Neural cell (in vitro differentiated cells): ENCODE measurements around the gene MAP2K6.

Source experiments
- EP300 ChIP-seq: fragments of 450-650 bp; conservative IDR thresholded peaks from 2 replicates; pipeline ENCODE4 v1.6.1; 2014; ENCODE audit warnings: antibody characterized with exemption, mild to moderate bottlenecking, moderate library complexity; ENCODE audit not compliant: poor library complexity, severe bottlenecking
- EZH2 ChIP-seq: fragments of 200-600, 300-800 bp; shearing (Covaris generic), sonication (generic); IDR thresholded peaks from 2 replicates; pipeline ENCODE4 v1.6.1; 2014; ENCODE audit warnings: antibody characterized with exemption, low read length, borderline replicate concordance, mild to moderate bottlenecking; ENCODE audit not compliant: insufficient read depth, poor library complexity, severe bottlenecking
- POLR2AphosphoS5 ChIP-seq: IDR thresholded peaks from 2 replicates; pipeline ENCODE4 v1.6.1; 2012
- TAF1 ChIP-seq: IDR thresholded peaks from 2 replicates; pipeline ENCODE4 v1.6.1; 2012; ENCODE audit warnings: low read depth
- TF ChIP-seq, protein P1 (sequence below): fragments of 450-650 bp; IDR thresholded peaks from 2 replicates; pipeline ENCODE4 v1.5.1; 2014; ENCODE audit warnings: antibody characterized with exemption, mild to moderate bottlenecking, moderate library complexity; ENCODE audit not compliant: poor library complexity, severe bottlenecking
- TF ChIP-seq, protein P2 (sequence below): IDR thresholded peaks from 2 replicates; pipeline ENCODE4 v1.6.1; 2012; ENCODE audit warnings: borderline replicate concordance

DNA sequence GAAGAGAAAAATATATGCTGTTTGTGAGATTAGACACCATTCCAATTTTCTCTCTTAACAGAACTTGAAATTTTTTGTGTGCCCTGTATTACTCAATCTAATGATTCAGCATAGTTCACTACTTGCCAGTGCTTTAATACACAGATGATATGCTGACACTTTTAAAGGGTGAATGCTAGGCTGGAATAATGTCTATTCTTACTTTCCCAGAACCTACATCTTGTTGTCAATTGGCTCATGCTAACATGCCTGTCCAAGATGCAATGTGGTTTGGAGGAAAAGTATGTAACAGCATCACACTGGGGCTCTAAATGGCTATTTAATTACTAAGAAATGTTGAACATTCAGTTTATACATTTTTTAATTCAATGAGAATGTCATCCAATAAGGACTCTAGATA lies 7.6 kb upstream of the MAP2K6 start:
- TF ChIP-seq EZH2 (no peak), EP300 (no peak), TAF1 (no peak), POLR2AphosphoS5 (no peak)
- TF ChIP-seq, protein P1, sequence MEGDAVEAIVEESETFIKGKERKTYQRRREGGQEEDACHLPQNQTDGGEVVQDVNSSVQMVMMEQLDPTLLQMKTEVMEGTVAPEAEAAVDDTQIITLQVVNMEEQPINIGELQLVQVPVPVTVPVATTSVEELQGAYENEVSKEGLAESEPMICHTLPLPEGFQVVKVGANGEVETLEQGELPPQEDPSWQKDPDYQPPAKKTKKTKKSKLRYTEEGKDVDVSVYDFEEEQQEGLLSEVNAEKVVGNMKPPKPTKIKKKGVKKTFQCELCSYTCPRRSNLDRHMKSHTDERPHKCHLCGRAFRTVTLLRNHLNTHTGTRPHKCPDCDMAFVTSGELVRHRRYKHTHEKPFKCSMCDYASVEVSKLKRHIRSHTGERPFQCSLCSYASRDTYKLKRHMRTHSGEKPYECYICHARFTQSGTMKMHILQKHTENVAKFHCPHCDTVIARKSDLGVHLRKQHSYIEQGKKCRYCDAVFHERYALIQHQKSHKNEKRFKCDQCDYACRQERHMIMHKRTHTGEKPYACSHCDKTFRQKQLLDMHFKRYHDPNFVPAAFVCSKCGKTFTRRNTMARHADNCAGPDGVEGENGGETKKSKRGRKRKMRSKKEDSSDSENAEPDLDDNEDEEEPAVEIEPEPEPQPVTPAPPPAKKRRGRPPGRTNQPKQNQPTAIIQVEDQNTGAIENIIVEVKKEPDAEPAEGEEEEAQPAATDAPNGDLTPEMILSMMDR = no peak
- TF ChIP-seq, protein P2, sequence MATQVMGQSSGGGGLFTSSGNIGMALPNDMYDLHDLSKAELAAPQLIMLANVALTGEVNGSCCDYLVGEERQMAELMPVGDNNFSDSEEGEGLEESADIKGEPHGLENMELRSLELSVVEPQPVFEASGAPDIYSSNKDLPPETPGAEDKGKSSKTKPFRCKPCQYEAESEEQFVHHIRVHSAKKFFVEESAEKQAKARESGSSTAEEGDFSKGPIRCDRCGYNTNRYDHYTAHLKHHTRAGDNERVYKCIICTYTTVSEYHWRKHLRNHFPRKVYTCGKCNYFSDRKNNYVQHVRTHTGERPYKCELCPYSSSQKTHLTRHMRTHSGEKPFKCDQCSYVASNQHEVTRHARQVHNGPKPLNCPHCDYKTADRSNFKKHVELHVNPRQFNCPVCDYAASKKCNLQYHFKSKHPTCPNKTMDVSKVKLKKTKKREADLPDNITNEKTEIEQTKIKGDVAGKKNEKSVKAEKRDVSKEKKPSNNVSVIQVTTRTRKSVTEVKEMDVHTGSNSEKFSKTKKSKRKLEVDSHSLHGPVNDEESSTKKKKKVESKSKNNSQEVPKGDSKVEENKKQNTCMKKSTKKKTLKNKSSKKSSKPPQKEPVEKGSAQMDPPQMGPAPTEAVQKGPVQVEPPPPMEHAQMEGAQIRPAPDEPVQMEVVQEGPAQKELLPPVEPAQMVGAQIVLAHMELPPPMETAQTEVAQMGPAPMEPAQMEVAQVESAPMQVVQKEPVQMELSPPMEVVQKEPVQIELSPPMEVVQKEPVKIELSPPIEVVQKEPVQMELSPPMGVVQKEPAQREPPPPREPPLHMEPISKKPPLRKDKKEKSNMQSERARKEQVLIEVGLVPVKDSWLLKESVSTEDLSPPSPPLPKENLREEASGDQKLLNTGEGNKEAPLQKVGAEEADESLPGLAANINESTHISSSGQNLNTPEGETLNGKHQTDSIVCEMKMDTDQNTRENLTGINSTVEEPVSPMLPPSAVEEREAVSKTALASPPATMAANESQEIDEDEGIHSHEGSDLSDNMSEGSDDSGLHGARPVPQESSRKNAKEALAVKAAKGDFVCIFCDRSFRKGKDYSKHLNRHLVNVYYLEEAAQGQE = no peak
